Measurements from ENCODE around the gene RTN4RL2.

DNA sequence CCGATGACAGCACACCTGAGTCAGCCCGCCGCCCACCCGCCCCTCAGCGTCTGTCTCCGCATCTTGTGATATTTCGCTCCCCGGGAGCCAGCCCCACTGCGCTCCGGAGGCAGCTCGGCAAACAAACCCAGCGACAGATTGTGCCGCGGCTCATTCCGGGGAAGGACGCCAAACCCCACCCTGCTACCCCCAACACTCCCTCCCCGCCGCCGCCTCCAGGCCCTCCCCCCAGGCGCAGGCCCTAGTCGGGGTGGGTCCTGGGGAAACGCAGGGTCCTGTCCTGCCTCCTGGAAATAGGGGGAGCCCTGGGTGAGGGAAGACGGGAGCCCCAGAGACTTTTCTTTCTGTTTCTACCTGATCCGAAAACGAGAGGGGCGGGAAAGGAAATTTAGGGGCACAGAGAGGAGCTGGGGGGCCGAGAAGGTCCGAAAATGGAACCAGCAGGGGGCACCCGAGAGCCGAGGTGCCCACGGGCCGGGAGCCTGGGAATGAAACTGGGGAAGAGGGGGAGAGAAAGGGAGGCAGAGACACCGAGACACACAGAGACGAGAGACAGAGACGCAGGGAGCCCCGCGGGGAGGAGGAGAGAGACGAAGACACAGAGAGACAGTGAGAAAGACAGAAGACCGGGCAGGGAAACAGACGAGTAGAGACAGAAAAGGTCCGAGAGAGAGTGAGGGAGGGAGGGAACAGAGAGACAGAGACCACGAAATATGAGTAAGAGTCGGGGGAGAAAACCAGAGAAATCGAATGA lies 1.7 kb upstream of the RTN4RL2 start:
- TF ChIP-seq, protein P1, sequence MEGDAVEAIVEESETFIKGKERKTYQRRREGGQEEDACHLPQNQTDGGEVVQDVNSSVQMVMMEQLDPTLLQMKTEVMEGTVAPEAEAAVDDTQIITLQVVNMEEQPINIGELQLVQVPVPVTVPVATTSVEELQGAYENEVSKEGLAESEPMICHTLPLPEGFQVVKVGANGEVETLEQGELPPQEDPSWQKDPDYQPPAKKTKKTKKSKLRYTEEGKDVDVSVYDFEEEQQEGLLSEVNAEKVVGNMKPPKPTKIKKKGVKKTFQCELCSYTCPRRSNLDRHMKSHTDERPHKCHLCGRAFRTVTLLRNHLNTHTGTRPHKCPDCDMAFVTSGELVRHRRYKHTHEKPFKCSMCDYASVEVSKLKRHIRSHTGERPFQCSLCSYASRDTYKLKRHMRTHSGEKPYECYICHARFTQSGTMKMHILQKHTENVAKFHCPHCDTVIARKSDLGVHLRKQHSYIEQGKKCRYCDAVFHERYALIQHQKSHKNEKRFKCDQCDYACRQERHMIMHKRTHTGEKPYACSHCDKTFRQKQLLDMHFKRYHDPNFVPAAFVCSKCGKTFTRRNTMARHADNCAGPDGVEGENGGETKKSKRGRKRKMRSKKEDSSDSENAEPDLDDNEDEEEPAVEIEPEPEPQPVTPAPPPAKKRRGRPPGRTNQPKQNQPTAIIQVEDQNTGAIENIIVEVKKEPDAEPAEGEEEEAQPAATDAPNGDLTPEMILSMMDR (IDR thresholded peaks at IDR 0.05), result peak; percentile 71 to 82 (median 80)
- no peak for TF ChIP-seq POLR2AphosphoS5 (IDR thresholded peaks at IDR 0.05)
- no peak for TF ChIP-seq POLR2A (IDR thresholded peaks at IDR 0.05)
